Measurements from ENCODE around the gene ATP1A1. TPM values are rescaled to one million over a fixed set of nuclear protein-coding genes. Genes with fewer than 3 reads are reported as not detected.

Gene ATP1A1
- total RNA-seq, 1 experiment from 2014 or later: 286 TPM

GRCh38 chr1:116361648-116362047 is 11.4 kb upstream of the ATP1A1 start:
- ATAC-seq (no peak), DNase-seq (ENCODE audit: low spot score) (no peak)
- no peaks in the 10 kb centered on the region for H3K36me3 Mint-ChIP-seq
- TF ChIP-seq ZSCAN18 (CRISPR knock-in tag; IDR thresholded peaks at IDR 0.05): no peak
- TF ChIP-seq PREB (CRISPR knock-in tag; IDR thresholded peaks at IDR 0.05; ENCODE audit: borderline replicate concordance): no peak
- TF ChIP-seq ZNF532 (CRISPR knock-in tag; IDR thresholded peaks at IDR 0.05; ENCODE audit: borderline replicate concordance): no peak
- no peak for TF ChIP-seq IRF1 (CRISPR knock-in tag; IDR thresholded peaks at IDR 0.05)
- no peaks in the 10 kb centered on the region for H3K27me3 Mint-ChIP-seq (ENCODE audit: low read depth)
- no peak overlapping the region for H3K4me3 Mint-ChIP-seq
- POLR2A ChIA-PET: no interaction called here
- H3K27ac Mint-ChIP-seq: no peak overlapping the region
- peaks cover 11% of the 10 kb centered on the region for H3K4me1 Mint-ChIP-seq
- CTCF ChIA-PET: no interaction called here
- no peaks in the 10 kb centered on the region for H3K9me3 Mint-ChIP-seq

- no peak for ATAC-seq
- no peak for TF ChIP-seq ELF4 (CRISPR knock-in tag; IDR thresholded peaks at IDR 0.05; ENCODE audit: low read depth)
- no peak for TF ChIP-seq ZNF512 (CRISPR knock-in tag; IDR thresholded peaks at IDR 0.05; ENCODE audit: borderline replicate concordance)
- no peak for TF ChIP-seq ARID4B (CRISPR knock-in tag; IDR thresholded peaks at IDR 0.05; ENCODE audit: borderline replicate concordance)
- no peak for TF ChIP-seq E2F4 (CRISPR knock-in tag; IDR thresholded peaks at IDR 0.05; ENCODE audit: borderline replicate concordance, low read depth)
- TF ChIP-seq ATF2 (CRISPR knock-in tag; IDR thresholded peaks at IDR 0.05; ENCODE audit: borderline replicate concordance, low read depth): no peak
- TF ChIP-seq NR1H2 (CRISPR knock-in tag; IDR thresholded peaks at IDR 0.05): no peak
- no peak for TF ChIP-seq RORB (CRISPR knock-in tag; IDR thresholded peaks at IDR 0.05)
- TF ChIP-seq SP1 (CRISPR knock-in tag; conservative IDR thresholded peaks at IDR 0.05): no peak
- no peak for TF ChIP-seq ZBTB21 (CRISPR knock-in tag; IDR thresholded peaks at IDR 0.05; ENCODE audit: borderline replicate concordance)
- no peak for TF ChIP-seq CDX4 (CRISPR knock-in tag; IDR thresholded peaks at IDR 0.05; ENCODE audit: borderline replicate concordance)
- no peak for TF ChIP-seq TCF7 (CRISPR knock-in tag; IDR thresholded peaks at IDR 0.05; ENCODE audit: low read depth)
- TF ChIP-seq NFE2L1 (CRISPR knock-in tag; IDR thresholded peaks at IDR 0.05): no peak
- no peak for TF ChIP-seq MXD4 (CRISPR knock-in tag; IDR thresholded peaks at IDR 0.05; ENCODE audit: borderline replicate concordance)
- no peak for DNase-seq (ENCODE audit: low spot score)
- Mint-ChIP-seq H3K36me3 (no peaks in the 10 kb centered on the region), H3K4me3 (no peak overlapping the region), H3K9me3 (no peaks in the 10 kb centered on the region), H3K27me3 (ENCODE audit: low read depth) (no peaks in the 10 kb centered on the region), H3K27ac (no peak overlapping the region), H3K4me1 (peaks cover 11% of the 10 kb centered on the region)
- POLR2A ChIA-PET: no interaction called here
- CTCF ChIA-PET: no interaction called here
These were observed 11.0 kb upstream of the ATP1A1 start for GRCh38 chr1:116362050-116362449.
